GM21576 (cell line): ENCODE measurements around the gene CRYZ.
A peak's percentile ranks its signal among the peaks of the same experiment; 100 is the strongest.

ENCODE experiments used
- ATAC-seq: cut with Tn5 transposase; IDR thresholded peaks from one replicate; pipeline ENCODE4 v1.9.1; 2021; ENCODE audit warnings: mild to moderate bottlenecking, moderate library complexity; ENCODE audit not compliant: unreplicated experiment

The CRYZ gene

GRCh38 chr1:74732071-74732946 is 541 bp downstream of the CRYZ start:
- ATAC-seq, result peak; percentile 9

- no peak for ATAC-seq
These were observed 1.3 kb downstream of the CRYZ start for GRCh38 chr1:74731399-74732052.

GRCh38 chr1:74729741-74730478 is 2.9 kb downstream of the CRYZ start:
- ATAC-seq, result no peak

- ATAC-seq, result no peak
These were observed 4.1 kb downstream of the CRYZ start for GRCh38 chr1:74728736-74729135.

- ATAC-seq, result no peak
These were observed 6.8 kb downstream of the CRYZ start for GRCh38 chr1:74726063-74726462.

GRCh38 chr1:74717626-74718025 is 15.2 kb downstream of the CRYZ start:
- no peak for ATAC-seq

GRCh38 chr1:74716822-74717221 is 16.0 kb downstream of the CRYZ start:
- ATAC-seq, result no peak

GRCh38 chr1:74715806-74716205 is 17.0 kb downstream of the CRYZ start:
- ATAC-seq, result no peak

- ATAC-seq, result no peak
These were observed 17.7 kb downstream of the CRYZ start for GRCh38 chr1:74715236-74715502.

GRCh38 chr1:74714429-74715235 is 18.2 kb downstream of the CRYZ start:
- peak; percentile 80 for ATAC-seq

GRCh38 chr1:74713849-74714248 is 19.0 kb downstream of the CRYZ start:
- ATAC-seq, result peak; percentile 17

- no peak for ATAC-seq
These were observed 20.0 kb downstream of the CRYZ start for GRCh38 chr1:74712881-74713280.

GRCh38 chr1:74703386-74704182 is 29.3 kb downstream of the CRYZ start:
- ATAC-seq, result no peak

- ATAC-seq, result no peak
These were observed 33.5 kb downstream of the CRYZ start for GRCh38 chr1:74699331-74699730.

GRCh38 chr1:74697832-74698231 is 35.0 kb downstream of the CRYZ start:
- no peak for ATAC-seq

GRCh38 chr1:74693473-74693872 is 39.4 kb downstream of the CRYZ start:
- no peak for ATAC-seq

- ATAC-seq, result no peak
These were observed 41.9 kb downstream of the CRYZ start for GRCh38 chr1:74690909-74691308.

- no peak for ATAC-seq
These were observed 42.5 kb downstream of the CRYZ start for GRCh38 chr1:74690364-74690696.

GRCh38 chr1:74689621-74690363 is 43.1 kb downstream of the CRYZ start:
- no peak for ATAC-seq

GRCh38 chr1:74686928-74687327 is 45.9 kb downstream of the CRYZ start:
- no peak for ATAC-seq
